Adrenal gland (tissue), 12 donors: Measurements from ENCODE around the gene TSPAN3. TPM values are rescaled to one million over a fixed set of nuclear protein-coding genes. Genes with fewer than 3 reads are reported as not detected.

Source experiments
- DNase-seq, 7 donors: peaks; one replicate each; pipeline ENCODE4 v3.0.0-alpha.2; 2019 to 2020
- H3K27ac ChIP-seq, 5 donors: fragments of 200-600 bp; sonication (generic) in 4 of 5; 1 replicate in 3 of 5; 2 replicates in 2 of 5; pipeline versions ENCODE4 v1.5.1 to v1.8.0; 2016 to 2020; ENCODE audit warnings: mild to moderate bottlenecking in 1 of 5
- H3K27me3 ChIP-seq: fragments of 200-600 bp; 2 replicates; pipeline ENCODE4 v1.8.0; 2021
- H3K36me3 ChIP-seq, 2 donors: fragments of 200-600 bp; replicated peaks in 1 of 2; 1 replicate in 1 of 2; 2 replicates in 1 of 2; pipeline versions ENCODE4 v1.5.1 to v1.8.0; 2018 to 2022
- H3K4me1 ChIP-seq, 2 donors: fragments of 200-600 bp; replicated peaks in 1 of 2; 1 replicate in 1 of 2; 2 replicates in 1 of 2; pipeline versions ENCODE4 v1.5.1 to v1.8.0; 2018 to 2021
- H3K4me3 ChIP-seq, 4 donors: fragments of 200-600 bp; sonication (generic) in 3 of 4; one replicate each; pipeline ENCODE4 v1.5.1; 2016 to 2018
- H3K9me3 ChIP-seq, 3 donors: fragments of 200-600 bp; sonication (generic) in 1 of 3; replicated peaks in 1 of 3; 1 replicate in 2 of 3; 2 replicates in 1 of 3; pipeline versions ENCODE4 v1.5.1 to v1.8.0; 2016 to 2021
- POLR2A ChIP-seq, 2 donors: fragments of 450-650 bp; IDR thresholded peaks; one replicate each; pipeline ENCODE4 v1.6.1; 2017; ENCODE audit warnings: antibody characterized with exemption in 2 of 2, mild to moderate bottlenecking in 2 of 2, moderate library complexity in 1 of 2
- WGBS, 4 donors: extraction: QIAGEN DNeasy Blood & Tissue Kit in 2 of 4; methylation state at CpG; one replicate each; pipeline versions ENCODE4 v1.1.5 to v1.1.7; 2013 to 2017; 5-methylcytosine and 5-hydroxymethylcytosine counted together
- intact Hi-C, 2 donors: fragments of 100-400 bp; cut with DNase I; formaldehyde crosslinking; loops; one replicate each; pipeline versions ENCODE4 v1.14.1 to v1.15.0; 2022 to 2023
- polyA plus RNA-seq, 3 donors: library from polyadenylated mRNA; stranded (reverse); fragments of 200-250 nt in 2 of 3; fragments of 350-450 nt in 1 of 3; fragmentation: Illumina TruSeq in 1 of 3; extraction: RNeasy Lipid Tissue Mini Kit (QIAGEN cat#74804) in 1 of 3; gene quantifications; one replicate each; pipeline ENCODE4 v1.2.3, GENCODE V29; 2013 to 2014
- total RNA-seq, 9 donors: library from RNA; depleted of rRNA in 4 of 9; stranded (reverse); fragments of >200 nt in 4 of 9; fragments of 120-200 nt in 1 of 9; fragmentation: NEBNext Ultra II Directional in 1 of 9; extraction: Animal tissue kit (Norgen Biotek cat#: 25700) in 1 of 9; gene quantifications; one replicate each; pipeline versions ENCODE4 v1.1.0 to v1.2.4, GENCODE V29; 2013 to 2023
- TF ChIP-seq, protein P1 (sequence below), 6 experiments: fragments of 450-650 bp in 4 of 6; fragments of 200-600 bp in 2 of 6; sonication (generic) in 1 of 6; IDR thresholded peaks; 1 replicate in 5 of 6; 2 replicates in 1 of 6; pipeline versions ENCODE4 v1.5.1 to v1.8.0; 2016 to 2021; ENCODE audit warnings: antibody characterized with exemption in 6 of 6, mild to moderate bottlenecking in 2 of 6, moderate library complexity in 1 of 6
- donor health status: healthy with polysubstance abuse.
- donor health status: Bipolar disorder and iron deficiency.
- donor health status: DM: yes; HTN: yes; CAD: no.
- donor health status: DM: no; HTN: no; CAD: no.
- donor health status: DM: no; HTN: no; CAD: no.
- donor health status: DM: yes; HTN: yes; CAD: no.

Gene TSPAN3
- total and polyA plus RNA-seq, 12 donors = 129 to 464 (median 229) TPM

DNA sequence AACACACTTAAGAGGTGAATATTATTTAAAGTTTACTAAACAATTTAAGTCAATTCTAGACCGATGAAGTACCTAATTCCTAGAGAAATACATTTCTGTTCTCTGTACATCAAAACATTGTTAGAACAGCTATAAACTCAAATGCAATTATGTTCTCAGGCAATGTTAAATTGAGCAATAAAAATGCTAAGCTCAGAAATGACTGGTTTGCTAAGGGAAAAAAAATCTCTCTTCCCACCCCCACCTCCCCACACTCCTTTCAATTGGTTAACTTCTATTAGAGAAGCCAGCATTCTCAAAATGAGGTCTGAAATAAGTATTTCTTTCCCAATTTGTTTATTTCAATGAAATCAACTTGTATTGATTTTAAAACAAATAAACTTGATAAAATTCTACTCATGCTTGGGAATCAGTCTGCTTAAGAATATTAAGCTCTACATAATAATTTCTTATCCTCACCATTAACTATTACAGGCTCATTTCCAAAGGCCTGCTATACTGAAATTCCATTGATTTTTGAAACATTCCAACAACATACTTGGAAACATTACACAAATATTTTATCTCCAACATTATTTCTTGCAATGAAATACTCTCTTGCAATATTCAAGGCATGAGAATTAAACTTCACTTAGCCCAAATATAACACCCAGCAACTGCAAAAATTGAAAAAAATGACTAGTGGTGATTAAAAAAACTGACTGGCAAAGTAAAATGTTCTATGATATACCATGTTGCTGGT, 22.6 kb downstream of the TSPAN3 start:
- no peak overlapping the region for H3K4me3 ChIP-seq
- DNase-seq = no peak
- H3K4me1 ChIP-seq = no peaks in the 10 kb centered on the region
- TF ChIP-seq, protein P1, sequence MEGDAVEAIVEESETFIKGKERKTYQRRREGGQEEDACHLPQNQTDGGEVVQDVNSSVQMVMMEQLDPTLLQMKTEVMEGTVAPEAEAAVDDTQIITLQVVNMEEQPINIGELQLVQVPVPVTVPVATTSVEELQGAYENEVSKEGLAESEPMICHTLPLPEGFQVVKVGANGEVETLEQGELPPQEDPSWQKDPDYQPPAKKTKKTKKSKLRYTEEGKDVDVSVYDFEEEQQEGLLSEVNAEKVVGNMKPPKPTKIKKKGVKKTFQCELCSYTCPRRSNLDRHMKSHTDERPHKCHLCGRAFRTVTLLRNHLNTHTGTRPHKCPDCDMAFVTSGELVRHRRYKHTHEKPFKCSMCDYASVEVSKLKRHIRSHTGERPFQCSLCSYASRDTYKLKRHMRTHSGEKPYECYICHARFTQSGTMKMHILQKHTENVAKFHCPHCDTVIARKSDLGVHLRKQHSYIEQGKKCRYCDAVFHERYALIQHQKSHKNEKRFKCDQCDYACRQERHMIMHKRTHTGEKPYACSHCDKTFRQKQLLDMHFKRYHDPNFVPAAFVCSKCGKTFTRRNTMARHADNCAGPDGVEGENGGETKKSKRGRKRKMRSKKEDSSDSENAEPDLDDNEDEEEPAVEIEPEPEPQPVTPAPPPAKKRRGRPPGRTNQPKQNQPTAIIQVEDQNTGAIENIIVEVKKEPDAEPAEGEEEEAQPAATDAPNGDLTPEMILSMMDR (IDR thresholded peaks at IDR 0.05) = no peak
- TF ChIP-seq POLR2A (IDR thresholded peaks at IDR 0.05) = no peak
- 92 to 100% (median 93%) methylated on average over 1 of the region's 1 CpG for WGBS, 4 donors
- peaks cover 0 to 27% of the 10 kb centered on the region in 2 donors for H3K36me3 ChIP-seq
- no peak overlapping the region for H3K27ac ChIP-seq
- no peaks in the 10 kb centered on the region for H3K27me3 ChIP-seq
- H3K9me3 ChIP-seq = no peaks in the 10 kb centered on the region
- intact Hi-C loops = no loop called here

DNA sequence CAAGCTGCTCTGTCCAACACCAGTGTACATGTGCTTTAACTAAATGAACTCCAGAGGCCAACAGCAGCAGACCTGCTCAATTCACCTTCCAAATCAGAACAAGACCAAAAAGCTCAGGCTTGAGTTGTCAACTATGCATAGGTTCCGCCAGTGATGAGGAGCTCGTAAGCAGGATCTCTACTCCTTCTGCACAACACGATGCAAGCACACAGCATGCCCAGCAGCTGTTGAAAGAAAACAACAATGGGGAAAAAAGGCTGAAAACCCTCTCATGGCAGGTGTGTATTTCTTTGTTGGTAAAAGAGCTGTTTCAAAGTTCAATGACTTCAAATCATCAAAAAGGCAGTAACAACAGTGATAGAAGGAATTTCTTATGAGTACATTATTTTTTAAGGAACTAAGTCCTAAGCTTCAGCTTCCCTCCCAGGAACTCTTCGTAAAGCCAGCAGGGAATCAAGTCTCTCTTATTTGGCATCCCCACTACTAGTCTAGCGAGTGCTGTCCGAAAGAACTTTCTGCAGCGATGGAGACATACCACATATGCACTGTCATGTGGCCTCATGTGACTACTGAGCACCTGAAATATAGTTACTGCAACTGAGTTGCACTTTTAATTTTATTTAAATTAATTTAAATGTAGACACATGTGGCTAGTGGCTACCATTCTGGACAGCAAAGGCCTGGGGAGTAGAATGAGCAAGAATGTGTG, 24.1 kb downstream of the TSPAN3 start:
- H3K9me3 ChIP-seq = no peaks in the 10 kb centered on the region
- peaks cover 0 to 27% of the 10 kb centered on the region in 2 donors for H3K36me3 ChIP-seq
- TF ChIP-seq, protein P1 (IDR thresholded peaks at IDR 0.05) = no peak
- no peak for TF ChIP-seq POLR2A (IDR thresholded peaks at IDR 0.05)
- H3K4me3 ChIP-seq = no peak overlapping the region
- 95 to 98% (median 96%) methylated on average over 7 of the region's 7 CpGs for WGBS, 4 donors
- no peak overlapping the region for H3K27ac ChIP-seq
- intact Hi-C loops = no loop called here
- no peaks in the 10 kb centered on the region for H3K27me3 ChIP-seq
- H3K4me1 ChIP-seq = no peaks in the 10 kb centered on the region
- no peak for DNase-seq

DNA sequence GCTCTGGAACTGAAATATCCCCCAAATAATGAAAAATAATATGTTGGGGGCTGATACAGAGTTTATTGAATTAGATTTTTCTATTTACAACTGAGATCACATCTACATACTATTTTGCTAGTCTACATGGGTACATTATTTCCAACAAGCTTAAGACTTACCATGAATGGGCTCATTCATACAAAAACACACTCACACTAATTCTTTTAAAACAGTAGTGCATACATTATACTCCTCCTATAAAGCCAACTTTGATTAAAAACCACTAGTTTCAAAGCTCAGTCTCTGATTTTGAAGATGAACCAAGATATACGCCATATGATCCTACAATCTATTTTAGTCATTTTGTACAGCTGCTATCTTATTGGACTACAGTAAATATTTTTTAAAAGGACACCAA, 24.9 kb downstream of the TSPAN3 start:
- Histone ChIP-seq H3K27ac (no peak overlapping the region), H3K4me3 (no peak overlapping the region), H3K27me3 (no peaks in the 10 kb centered on the region), H3K9me3 (no peaks in the 10 kb centered on the region), H3K36me3 (peaks cover 0 to 26% of the 10 kb centered on the region in 2 donors), H3K4me1 (no peaks in the 10 kb centered on the region)
- 90 to 98% (median 96%) methylated on average over 1 of the region's 1 CpG for WGBS, 4 donors
- DNase-seq = no peak
- TF ChIP-seq POLR2A (IDR thresholded peaks at IDR 0.05) = no peak
- intact Hi-C loops = no loop called here

DNA sequence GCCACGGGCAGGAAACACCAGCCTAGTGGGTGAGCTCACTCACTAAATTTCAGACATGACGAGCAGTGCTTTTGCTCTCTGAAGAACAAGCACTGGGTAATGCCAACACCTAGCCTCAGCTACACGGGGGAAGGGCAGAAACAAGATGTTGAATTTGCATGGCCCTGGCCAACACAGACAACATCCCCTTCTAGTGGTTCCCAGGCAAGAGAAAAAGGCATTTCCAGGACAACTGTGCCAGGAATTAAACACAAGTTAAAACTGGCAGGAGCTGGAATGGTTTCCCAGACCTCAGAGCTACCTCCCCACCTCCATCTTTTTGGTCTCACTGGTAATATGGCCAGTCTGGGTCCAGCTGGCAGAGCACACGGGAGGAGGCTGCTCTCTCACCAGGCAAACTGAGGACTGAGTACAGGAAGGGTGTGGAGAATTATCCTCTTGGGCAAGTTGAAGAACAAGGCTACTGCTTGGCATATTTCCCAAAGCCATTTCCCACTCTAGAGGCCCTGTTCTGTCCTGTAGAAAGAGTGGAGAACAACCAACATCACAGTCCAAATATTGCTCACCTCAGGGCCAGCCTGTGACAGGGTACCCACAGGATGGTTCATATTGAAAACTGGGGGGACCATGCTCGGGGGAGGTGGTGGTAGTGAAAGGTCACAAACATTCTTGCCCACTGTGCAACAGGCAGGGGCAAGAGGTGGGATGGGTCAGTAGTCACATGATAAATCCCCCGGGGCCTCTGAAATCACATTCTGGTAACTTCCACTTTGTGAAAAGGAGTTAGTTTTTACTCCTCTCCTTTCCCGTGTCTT, 26.5 kb downstream of the TSPAN3 start:
- H3K4me1 ChIP-seq = no peaks in the 10 kb centered on the region
- no peak for TF ChIP-seq POLR2A (IDR thresholded peaks at IDR 0.05)
- TF ChIP-seq, protein P1 (IDR thresholded peaks at IDR 0.05) = no peak
- no peaks in the 10 kb centered on the region for H3K27me3 ChIP-seq
- H3K9me3 ChIP-seq = no peaks in the 10 kb centered on the region
- 84 to 91% (median 89%) methylated on average over 7 of the region's 7 CpGs for WGBS, 4 donors
- peaks cover 0 to 26% of the 10 kb centered on the region in 2 donors for H3K36me3 ChIP-seq
- H3K27ac ChIP-seq = no peak overlapping the region
- DNase-seq = no peak
- H3K4me3 ChIP-seq = no peak overlapping the region
- intact Hi-C loops = no loop called here
